Measurements from ENCODE around the gene TRIM26.

GRCh38 chr6:30158475-30159040, 54.6 kb downstream of the TRIM26 start:
- TF ChIP-seq EZH2 (IDR thresholded peaks at IDR 0.05; ENCODE audit: borderline replicate concordance, insufficient read depth, low read depth, low read length, poor library complexity, severe bottlenecking) (no peak), CTCF (IDR thresholded peaks at IDR 0.05) (no peak)

Data from B cell (primary cell).